Rectal smooth muscle tissue (tissue), 1 donor: ENCODE results near the gene PABPN1.

Source experiments
- H3K27ac ChIP-seq: one replicate; pipeline ENCODE4 v1.7.0; 2013; ENCODE audit warnings: low read depth, low read length, inconsistent platforms
- H3K27me3 ChIP-seq: one replicate; pipeline ENCODE4 v1.7.0; 2013; ENCODE audit warnings: low read length; ENCODE audit not compliant: control insufficient read depth, insufficient read depth
- H3K36me3 ChIP-seq: one replicate; pipeline ENCODE4 v1.7.0; 2013; ENCODE audit warnings: low read length; ENCODE audit not compliant: control insufficient read depth, insufficient read depth
- H3K4me1 ChIP-seq: one replicate; pipeline ENCODE4 v1.7.0; 2013; ENCODE audit warnings: low read length; ENCODE audit not compliant: control insufficient read depth, insufficient read depth
- H3K4me3 ChIP-seq: one replicate; pipeline ENCODE4 v1.7.0; 2013; ENCODE audit warnings: low read length
- H3K9ac ChIP-seq: one replicate; pipeline ENCODE4 v1.7.0; 2013; ENCODE audit warnings: low read length

PABPN1 gene

DNA sequence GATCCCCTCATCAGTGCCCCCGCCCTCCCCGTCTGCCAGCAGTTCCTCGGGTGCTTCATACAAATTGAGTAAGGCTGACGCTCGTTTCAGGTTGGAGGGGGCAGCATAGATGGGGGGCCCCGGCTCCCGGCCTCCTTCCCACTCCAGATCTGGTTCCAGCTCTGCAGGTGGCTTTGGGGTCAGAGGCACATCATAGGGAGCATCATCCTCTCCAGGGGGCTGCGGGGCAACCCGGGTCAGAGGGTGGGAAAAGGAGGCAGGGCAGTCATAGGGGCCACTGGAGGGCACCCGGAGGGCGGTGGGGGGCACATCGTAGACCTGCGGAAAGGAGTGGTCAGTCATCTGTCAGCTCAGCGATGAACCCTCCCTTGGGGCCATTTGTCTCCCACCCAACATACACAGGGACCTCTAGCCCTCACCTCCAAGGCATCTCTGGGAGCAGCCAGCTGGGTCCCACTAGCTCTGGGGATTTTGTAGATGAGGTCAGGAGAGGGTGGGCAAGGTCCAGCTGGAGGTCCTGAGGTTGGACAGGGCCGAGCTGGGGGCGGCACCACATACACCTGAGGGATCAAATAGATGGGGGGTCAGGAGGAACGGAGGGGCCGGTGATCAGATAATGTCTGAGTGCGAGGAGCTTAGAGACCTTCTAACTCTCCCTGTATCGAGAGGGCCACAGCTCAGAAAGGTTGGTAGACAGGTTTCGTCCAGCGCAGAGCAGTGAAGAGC is 38.6 kb downstream of the PABPN1 start:
- Histone ChIP-seq H3K36me3 (no peaks in the 10 kb centered on the region), H3K4me1 (peaks cover 11% of the 10 kb centered on the region), H3K27ac (no peak overlapping the region), H3K4me3 (no peak overlapping the region), H3K9ac (no peak overlapping the region), H3K27me3 (peaks cover 4% of the 10 kb centered on the region)

DNA sequence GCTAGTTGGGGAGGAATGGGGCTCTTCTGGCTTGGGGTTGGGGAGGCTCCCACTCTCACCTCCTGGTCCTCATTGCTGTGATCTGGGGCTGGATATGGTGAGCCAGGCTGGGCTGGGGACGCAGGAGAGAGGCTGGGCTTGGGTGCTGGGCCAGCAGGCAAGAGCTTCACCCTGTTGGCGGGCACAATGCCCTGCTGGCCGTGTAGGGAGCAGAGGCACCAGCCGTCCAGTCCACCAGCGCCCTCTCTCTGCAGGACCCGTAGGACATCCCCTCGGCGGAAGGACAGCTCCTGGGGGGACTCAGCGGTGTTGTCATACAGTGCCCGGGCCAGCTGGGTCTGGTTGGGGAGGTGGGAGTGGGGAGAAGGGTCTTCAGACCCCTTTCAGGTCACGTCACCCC is 39.2 kb downstream of the PABPN1 start:
- peaks cover 11% of the 10 kb centered on the region for H3K4me1 ChIP-seq
- no peaks in the 10 kb centered on the region for H3K36me3 ChIP-seq
- H3K4me3 ChIP-seq = no peak overlapping the region
- no peak overlapping the region for H3K27ac ChIP-seq
- peaks cover 4% of the 10 kb centered on the region for H3K27me3 ChIP-seq
- no peak overlapping the region for H3K9ac ChIP-seq

DNA sequence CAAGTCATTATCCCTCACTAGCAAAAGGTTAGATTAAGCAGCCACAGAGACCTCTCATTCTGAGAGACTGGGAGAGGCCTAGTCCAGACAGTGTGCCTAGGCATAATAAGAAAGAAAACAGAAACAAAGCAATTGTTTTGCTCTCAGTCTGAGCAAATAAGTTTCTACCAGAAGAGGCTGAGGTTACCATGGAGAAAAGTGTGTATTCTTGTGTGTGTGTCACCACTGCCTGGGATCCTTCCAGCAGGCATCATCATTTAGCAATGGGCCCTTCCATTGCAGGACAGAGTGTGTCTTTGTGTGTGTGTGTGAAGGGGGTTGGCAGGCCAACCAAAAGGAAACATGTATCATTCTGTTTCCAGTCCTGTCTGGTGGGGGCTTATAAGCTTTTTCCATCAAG is 40.1 kb downstream of the PABPN1 start:
- peaks cover 10% of the 10 kb centered on the region for H3K27me3 ChIP-seq
- peaks cover 11% of the 10 kb centered on the region for H3K4me1 ChIP-seq
- no peak overlapping the region for H3K4me3 ChIP-seq
- H3K9ac ChIP-seq = no peak overlapping the region
- H3K36me3 ChIP-seq = no peaks in the 10 kb centered on the region
- peak overlapping the region; percentile 21 for H3K27ac ChIP-seq

DNA sequence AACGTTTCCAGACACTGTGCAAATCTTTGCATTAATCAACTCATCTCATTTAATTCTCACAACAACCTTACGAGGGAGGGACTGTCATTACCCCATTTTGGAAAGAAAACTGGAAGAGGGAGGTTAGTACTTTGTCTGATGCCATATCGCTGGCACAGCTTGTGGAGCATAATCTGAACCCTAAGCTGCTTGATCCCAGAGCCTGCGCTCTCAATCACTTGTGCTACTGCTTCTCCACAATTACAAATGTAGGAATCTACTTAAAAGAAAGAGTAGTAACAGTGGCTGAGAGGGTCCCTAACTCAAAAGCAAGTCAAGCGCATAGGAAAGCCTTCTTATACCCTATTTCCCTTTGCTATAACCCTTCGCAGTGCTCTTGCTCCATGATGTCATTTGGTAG is 40.5 kb downstream of the PABPN1 start:
- no peak overlapping the region for H3K4me3 ChIP-seq
- H3K4me1 ChIP-seq = peaks cover 13% of the 10 kb centered on the region
- H3K9ac ChIP-seq = no peak overlapping the region
- H3K27ac ChIP-seq = peak overlapping the region; percentile 44
- peaks cover 10% of the 10 kb centered on the region for H3K27me3 ChIP-seq
- no peaks in the 10 kb centered on the region for H3K36me3 ChIP-seq

DNA sequence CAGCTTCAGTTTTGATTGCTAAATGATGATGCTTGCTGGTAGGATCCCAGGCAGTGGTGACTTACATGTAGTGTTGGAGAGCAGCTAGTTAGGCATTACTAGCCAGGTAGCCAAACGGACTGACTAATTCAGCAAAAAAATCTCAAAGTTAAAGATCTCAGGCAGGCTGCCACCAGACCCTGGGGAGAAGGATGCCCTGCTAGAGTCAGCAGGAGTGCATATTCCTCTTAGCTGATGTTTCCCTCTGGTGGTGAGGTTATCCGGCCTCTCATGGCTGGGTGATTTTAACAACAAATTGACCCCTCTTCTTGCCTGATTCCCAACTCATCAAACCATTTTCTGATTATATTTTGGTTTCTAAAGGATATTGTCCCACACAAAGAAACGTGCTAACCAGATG is 40.9 kb downstream of the PABPN1 start:
- Histone ChIP-seq H3K27ac (peak overlapping the region; percentile 44), H3K4me1 (peaks cover 16% of the 10 kb centered on the region), H3K36me3 (no peaks in the 10 kb centered on the region), H3K4me3 (no peak overlapping the region), H3K27me3 (peaks cover 10% of the 10 kb centered on the region), H3K9ac (no peak overlapping the region)

DNA sequence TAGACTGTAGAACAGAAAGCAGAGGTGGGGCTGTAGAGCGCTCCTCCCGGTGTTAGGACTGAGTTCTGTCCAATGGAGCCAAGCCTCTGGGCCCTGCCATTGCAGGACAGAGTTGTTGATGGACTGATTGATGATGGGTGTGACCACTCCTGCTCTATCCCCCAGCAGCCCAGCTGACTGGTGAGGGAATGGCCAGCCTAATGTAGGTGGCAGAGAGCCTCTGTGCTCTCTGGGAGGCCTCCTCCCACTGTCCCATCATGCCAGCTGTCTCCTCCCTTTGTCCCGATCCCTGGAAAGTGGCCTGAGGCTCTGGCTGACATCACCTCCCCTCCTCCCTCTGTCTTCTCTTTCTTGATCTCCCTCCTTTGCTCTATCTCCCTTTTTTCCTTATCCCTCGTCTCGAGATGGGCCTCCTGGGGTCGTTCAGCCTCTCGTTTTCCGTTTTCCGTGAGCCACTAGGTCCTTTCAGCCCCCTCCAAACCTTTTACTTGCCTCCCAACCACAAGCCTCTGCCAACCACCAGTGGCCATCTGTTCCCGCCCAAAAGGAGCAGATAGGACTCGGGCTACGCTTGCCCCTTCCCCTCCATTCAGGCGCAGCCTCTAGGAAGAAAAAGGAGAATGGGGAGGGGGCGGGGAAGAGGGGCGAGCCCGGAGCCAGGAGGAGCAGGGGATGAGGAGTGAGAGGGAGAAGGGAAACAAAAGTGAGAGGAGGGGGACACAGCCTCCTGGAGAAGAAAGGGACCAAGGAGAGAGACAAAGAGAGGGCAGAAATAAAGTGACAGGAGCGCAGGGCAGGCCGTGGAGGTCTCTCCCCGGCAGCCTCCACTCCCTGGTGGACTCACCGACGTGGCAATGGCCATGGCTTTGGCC is 43.1 kb downstream of the PABPN1 start:
- H3K27ac ChIP-seq = peak overlapping the region; percentile 92
- peaks cover 10% of the 10 kb centered on the region for H3K27me3 ChIP-seq
- no peaks in the 10 kb centered on the region for H3K36me3 ChIP-seq
- H3K4me1 ChIP-seq = peaks cover 16% of the 10 kb centered on the region
- H3K9ac ChIP-seq = peak overlapping the region; percentile 60
- peak overlapping the region; percentile 76 for H3K4me3 ChIP-seq

DNA sequence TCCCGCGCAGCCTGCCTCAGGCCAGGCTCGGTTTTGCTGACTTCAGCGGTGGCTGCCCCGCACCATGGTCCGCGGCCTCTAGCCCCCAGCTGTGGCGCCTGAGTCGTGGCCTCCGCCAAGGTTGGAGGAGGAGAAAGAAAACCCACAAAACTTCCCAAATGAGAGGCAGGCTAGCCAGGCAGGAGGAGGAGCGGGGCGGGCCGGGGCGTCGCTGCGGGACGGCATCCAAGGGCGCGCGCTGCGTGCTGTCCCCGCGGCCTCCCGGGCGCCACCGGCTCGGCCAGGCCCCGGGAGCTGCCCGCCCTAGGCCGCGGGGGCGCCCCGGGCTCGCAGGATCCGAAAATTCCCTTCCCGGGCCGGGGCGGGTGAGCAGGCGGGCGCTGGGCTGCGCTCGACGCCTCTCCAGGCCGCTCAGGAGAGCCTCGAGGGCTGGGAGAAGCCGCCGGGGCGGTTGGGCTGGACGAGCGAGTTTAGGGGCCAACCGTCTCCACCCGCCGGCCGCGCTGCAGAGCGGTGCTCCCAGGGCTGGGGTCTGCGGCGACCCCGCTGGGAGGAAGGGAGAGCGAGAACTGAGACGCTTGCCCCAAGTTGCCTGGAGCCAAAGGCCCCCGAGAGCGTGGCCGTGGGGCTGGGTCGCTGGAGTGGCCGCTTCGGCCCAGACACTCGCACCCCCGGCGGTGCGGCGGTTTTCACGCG is 43.9 kb downstream of the PABPN1 start, which contains the start of gene EFS:
Gene EFS, minus strand, starts transcription at position 137 of the 696 bp plus-strand sequence. CDS start 147 bp downstream, outside the sequence.
- no peaks in the 10 kb centered on the region for H3K36me3 ChIP-seq
- H3K27me3 ChIP-seq = peaks cover 10% of the 10 kb centered on the region
- peak within 1 kb of the TSS; percentile 76 for H3K4me3 ChIP-seq
- peak within 1 kb of the TSS; percentile 92 for H3K27ac ChIP-seq
- peak within 1 kb of the TSS; percentile 74 for H3K9ac ChIP-seq
- peaks cover 16% of the 10 kb centered on the region for H3K4me1 ChIP-seq

DNA sequence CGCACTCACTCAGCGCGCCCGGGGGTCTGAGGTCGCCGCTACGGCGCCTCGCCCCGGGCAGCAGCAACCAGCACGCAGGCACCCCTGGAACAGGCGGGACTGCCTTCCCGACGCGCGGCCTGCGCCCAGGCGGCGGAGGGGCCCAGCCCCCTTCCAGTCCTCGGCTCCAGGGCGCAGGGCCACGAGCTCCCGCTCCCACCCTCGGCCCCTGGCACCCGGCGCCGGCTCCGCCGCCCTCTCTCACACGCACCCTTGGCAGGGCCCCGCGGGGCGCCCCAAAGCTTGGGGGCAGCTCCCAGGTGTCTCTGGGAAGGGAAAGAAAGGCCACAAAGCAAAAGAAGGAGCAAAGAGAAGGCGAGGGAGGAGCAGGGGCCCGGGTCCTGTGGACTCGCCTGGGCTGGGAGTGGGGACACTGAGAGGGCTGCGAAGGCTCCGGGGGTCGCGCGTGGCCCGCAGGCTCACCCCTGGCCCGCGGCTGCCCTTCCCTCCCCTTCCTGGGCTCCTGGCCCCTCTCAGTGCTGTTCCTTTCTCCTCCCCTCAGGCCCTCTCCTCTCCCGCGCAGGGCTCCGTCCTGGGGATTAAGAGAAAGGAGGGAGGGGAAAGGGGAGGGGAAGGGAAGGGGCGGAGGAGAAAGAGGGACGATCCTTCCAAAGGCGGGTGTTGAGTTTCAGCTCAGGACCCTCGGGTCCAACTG is 44.6 kb downstream of the PABPN1 start:
- peaks cover 16% of the 10 kb centered on the region for H3K4me1 ChIP-seq
- peak overlapping the region; percentile 74 for H3K9ac ChIP-seq
- H3K27me3 ChIP-seq = peaks cover 10% of the 10 kb centered on the region
- peak overlapping the region; percentile 92 for H3K27ac ChIP-seq
- peak overlapping the region; percentile 76 for H3K4me3 ChIP-seq
- no peaks in the 10 kb centered on the region for H3K36me3 ChIP-seq

DNA sequence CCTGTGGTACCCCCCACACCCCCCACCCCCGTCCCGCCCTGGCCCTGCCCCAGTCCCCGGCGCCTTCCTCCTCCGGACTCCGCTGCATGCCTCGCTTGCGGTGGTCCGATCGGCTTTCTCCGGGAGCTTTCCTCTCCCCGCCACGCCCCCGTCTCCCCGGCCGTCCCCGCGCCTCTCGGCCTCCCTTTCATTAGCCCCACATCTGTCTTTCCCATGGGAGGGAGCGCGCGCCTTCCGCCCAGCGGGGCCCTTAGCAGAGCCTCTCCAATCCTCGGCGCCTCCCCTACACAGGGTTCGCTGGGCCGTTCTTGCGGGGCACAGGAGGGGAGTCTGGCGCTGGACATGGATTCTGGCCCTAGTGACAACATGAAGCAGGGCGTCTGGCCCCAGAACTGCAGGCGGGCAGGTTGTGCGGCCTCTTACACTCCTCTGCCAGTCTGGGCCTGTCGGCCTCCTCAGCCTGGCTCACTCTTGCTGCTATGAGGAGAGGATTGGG is 45.2 kb downstream of the PABPN1 start:
- H3K4me3 ChIP-seq = peak overlapping the region; percentile 36
- peak overlapping the region; percentile 92 for H3K27ac ChIP-seq
- no peaks in the 10 kb centered on the region for H3K36me3 ChIP-seq
- H3K9ac ChIP-seq = no peak overlapping the region
- H3K4me1 ChIP-seq = peaks cover 16% of the 10 kb centered on the region
- H3K27me3 ChIP-seq = peaks cover 10% of the 10 kb centered on the region

DNA sequence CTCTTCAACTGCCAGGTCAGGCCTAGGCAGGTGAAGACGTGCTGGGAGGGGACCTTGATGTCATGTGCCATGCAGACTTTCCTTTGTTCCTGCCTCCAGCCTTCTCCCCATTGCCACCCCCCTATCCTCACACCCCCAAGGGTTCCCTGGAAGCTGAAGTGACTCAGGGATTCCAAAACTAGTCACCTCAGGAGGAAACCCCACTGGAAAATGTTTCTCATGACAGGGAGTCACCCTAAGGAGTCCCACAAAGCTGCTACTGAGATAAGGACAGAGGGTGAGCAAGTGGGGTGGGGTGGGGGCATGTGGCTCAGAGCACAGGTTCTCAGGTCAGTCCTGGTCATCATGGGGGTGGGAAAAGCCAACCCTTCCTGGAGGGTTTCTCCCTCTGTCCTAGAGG is 49.0 kb downstream of the PABPN1 start:
- no peak overlapping the region for H3K27ac ChIP-seq
- H3K9ac ChIP-seq = no peak overlapping the region
- H3K36me3 ChIP-seq = no peaks in the 10 kb centered on the region
- H3K27me3 ChIP-seq = peaks cover 6% of the 10 kb centered on the region
- H3K4me1 ChIP-seq = peaks cover 5% of the 10 kb centered on the region
- H3K4me3 ChIP-seq = no peak overlapping the region

DNA sequence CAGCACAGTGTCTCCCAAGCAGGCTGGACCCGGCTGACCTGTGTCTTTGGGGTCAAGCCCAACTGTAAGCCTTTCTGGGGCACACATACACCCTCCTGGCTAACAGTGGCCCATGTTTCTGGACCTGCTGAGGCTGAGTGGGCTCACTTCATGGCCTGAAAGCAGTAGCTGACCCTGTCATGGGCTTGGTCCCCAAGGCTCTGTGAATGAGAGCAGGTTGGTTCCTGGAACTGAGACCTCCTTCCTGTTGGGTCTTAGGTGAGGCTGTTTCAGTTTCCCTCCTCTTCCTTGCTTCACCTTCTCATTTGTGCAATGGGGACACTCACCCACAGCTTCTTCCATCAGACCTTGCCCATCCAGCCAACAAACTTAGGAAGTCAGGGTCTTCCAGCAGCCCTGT is 50.6 kb downstream of the PABPN1 start:
- no peaks in the 10 kb centered on the region for H3K27me3 ChIP-seq
- no peak overlapping the region for H3K9ac ChIP-seq
- no peaks in the 10 kb centered on the region for H3K36me3 ChIP-seq
- no peak overlapping the region for H3K4me3 ChIP-seq
- H3K4me1 ChIP-seq = peaks cover 2% of the 10 kb centered on the region
- H3K27ac ChIP-seq = no peak overlapping the region
